ENCODE measurements around the gene DAB2IP. TPM values are rescaled to one million over a fixed set of nuclear protein-coding genes. Genes with fewer than 3 reads are reported as not detected.

The DAB2IP gene
- total RNA-seq, 2 experiments from 2014 or later: 0.06 TPM; not detected in 1

DNA sequence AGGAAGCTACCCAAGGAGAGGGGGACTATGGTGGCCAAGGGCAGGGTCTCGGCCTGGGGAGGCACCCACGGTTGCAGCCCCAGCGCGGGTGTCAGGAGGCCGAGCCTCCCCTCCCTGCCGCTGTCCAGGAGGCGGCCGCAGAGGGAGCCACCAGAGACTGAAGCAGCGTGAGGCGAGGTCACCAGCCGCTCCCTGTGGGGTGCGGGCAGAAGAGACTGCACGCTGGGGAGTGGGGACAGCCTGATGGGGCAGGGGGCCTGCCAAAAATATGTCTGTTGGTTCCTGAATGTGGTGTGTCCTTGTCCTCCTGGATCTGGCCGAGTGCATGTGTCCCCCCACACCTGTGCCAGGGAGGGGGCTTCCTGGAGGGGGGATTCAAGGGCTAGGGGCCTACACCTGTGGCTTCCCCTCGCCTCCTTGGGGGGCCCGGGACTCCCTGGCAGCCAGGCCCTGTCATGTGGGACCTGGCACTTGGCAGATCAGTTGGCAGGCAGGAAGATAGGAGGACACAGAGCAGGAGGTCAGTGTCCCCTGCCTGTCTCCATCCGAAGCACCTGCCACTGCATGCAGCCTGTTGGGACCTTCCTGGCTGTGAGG lies 131.2 kb downstream of the DAB2IP start:
- Histone ChIP-seq H3K27ac (ENCODE audit: low read depth in 1 of 2, low read length in 2 of 2) (no peak overlapping the region), H3K4me3 (ENCODE audit: low read length) (no peak overlapping the region), H3K27me3 (ENCODE audit: control insufficient read depth in 1 of 2, insufficient read depth in 2 of 2, low read length in 2 of 2) (no peaks in the 10 kb centered on the region), H3K36me3 (ENCODE audit: insufficient read depth, low read length) (no peaks in the 10 kb centered on the region), H3K4me1 (ENCODE audit: insufficient read depth, low read length) (peaks cover 19% of the 10 kb centered on the region), H3K9me3 (ENCODE audit: control insufficient read depth in 1 of 2, insufficient read depth in 1 of 2, low read length in 2 of 2) (peaks cover 0 to 5% of the 10 kb centered on the region in 2 experiments)
- intact Hi-C loops (cut with DNase I, micrococcal nuclease): no loop called here
- ChIA-PET CTCF (no interaction called here), POLR2A (no interaction called here)
- H3K27me3 Mint-ChIP-seq: no peaks in the 10 kb centered on the region
- ATAC-seq (ENCODE audit: poor library complexity): no peak
- peak in 2 of 14 experiments; percentile 3 to 23 for DNase-seq
- no peaks in the 10 kb centered on the region for H3K9me3 Mint-ChIP-seq
- no peaks in the 10 kb centered on the region for H3K36me3 Mint-ChIP-seq (ENCODE audit: low read depth)
- TF ChIP-seq, protein P1, sequence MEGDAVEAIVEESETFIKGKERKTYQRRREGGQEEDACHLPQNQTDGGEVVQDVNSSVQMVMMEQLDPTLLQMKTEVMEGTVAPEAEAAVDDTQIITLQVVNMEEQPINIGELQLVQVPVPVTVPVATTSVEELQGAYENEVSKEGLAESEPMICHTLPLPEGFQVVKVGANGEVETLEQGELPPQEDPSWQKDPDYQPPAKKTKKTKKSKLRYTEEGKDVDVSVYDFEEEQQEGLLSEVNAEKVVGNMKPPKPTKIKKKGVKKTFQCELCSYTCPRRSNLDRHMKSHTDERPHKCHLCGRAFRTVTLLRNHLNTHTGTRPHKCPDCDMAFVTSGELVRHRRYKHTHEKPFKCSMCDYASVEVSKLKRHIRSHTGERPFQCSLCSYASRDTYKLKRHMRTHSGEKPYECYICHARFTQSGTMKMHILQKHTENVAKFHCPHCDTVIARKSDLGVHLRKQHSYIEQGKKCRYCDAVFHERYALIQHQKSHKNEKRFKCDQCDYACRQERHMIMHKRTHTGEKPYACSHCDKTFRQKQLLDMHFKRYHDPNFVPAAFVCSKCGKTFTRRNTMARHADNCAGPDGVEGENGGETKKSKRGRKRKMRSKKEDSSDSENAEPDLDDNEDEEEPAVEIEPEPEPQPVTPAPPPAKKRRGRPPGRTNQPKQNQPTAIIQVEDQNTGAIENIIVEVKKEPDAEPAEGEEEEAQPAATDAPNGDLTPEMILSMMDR (IDR thresholded peaks at IDR 0.05): no peak
- no peak overlapping the region for H3K4me3 Mint-ChIP-seq
- peaks cover 17% of the 10 kb centered on the region for H3K4me1 Mint-ChIP-seq (ENCODE audit: low read depth)
- H3K27ac Mint-ChIP-seq: no peak overlapping the region

DNA sequence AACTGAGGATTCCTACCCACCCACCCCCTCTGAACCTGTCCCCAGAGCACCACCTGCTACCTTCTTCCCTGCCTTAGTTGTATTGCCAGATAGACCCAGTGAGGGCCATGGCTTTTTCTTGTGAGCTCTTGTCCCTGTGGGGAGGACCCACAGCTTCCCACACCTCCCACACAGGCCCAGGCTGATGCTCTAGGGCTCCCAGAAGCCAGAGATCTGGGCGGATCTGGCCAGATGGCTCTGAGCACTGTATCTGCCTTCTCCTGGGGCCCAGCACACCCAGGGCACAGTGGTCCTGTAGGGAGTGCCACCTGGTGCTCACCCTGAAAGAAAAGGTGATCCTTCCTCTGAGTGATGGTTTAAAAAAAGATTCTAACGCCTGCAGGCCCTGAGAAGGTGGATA lies 131.7 kb downstream of the DAB2IP start:
- Histone ChIP-seq H3K27ac (ENCODE audit: low read depth in 1 of 2, low read length in 2 of 2) (no peak overlapping the region), H3K4me3 (ENCODE audit: low read length) (no peak overlapping the region), H3K4me1 (ENCODE audit: insufficient read depth, low read length) (peaks cover 19% of the 10 kb centered on the region), H3K27me3 (ENCODE audit: control insufficient read depth in 1 of 2, insufficient read depth in 2 of 2, low read length in 2 of 2) (no peaks in the 10 kb centered on the region), H3K9me3 (ENCODE audit: control insufficient read depth in 1 of 2, insufficient read depth in 1 of 2, low read length in 2 of 2) (peaks cover 0 to 5% of the 10 kb centered on the region in 2 experiments), H3K36me3 (ENCODE audit: insufficient read depth, low read length) (no peaks in the 10 kb centered on the region)
- intact Hi-C loops (cut with DNase I, micrococcal nuclease): no loop called here
- Mint-ChIP-seq H3K27me3 (no peaks in the 10 kb centered on the region), H3K9me3 (no peaks in the 10 kb centered on the region), H3K27ac (peak overlapping the region; percentile 62), H3K4me1 (ENCODE audit: low read depth) (peaks cover 17% of the 10 kb centered on the region), H3K4me3 (peak overlapping the region; percentile 15), H3K36me3 (ENCODE audit: low read depth) (no peaks in the 10 kb centered on the region)
- ChIA-PET POLR2A (no interaction called here), CTCF (no interaction called here)
- DNase-seq: peak in 1 of 14 experiments; percentile 2
- TF ChIP-seq, protein P1 (IDR thresholded peaks at IDR 0.05): no peak
- no peak for ATAC-seq (ENCODE audit: poor library complexity)

DNA sequence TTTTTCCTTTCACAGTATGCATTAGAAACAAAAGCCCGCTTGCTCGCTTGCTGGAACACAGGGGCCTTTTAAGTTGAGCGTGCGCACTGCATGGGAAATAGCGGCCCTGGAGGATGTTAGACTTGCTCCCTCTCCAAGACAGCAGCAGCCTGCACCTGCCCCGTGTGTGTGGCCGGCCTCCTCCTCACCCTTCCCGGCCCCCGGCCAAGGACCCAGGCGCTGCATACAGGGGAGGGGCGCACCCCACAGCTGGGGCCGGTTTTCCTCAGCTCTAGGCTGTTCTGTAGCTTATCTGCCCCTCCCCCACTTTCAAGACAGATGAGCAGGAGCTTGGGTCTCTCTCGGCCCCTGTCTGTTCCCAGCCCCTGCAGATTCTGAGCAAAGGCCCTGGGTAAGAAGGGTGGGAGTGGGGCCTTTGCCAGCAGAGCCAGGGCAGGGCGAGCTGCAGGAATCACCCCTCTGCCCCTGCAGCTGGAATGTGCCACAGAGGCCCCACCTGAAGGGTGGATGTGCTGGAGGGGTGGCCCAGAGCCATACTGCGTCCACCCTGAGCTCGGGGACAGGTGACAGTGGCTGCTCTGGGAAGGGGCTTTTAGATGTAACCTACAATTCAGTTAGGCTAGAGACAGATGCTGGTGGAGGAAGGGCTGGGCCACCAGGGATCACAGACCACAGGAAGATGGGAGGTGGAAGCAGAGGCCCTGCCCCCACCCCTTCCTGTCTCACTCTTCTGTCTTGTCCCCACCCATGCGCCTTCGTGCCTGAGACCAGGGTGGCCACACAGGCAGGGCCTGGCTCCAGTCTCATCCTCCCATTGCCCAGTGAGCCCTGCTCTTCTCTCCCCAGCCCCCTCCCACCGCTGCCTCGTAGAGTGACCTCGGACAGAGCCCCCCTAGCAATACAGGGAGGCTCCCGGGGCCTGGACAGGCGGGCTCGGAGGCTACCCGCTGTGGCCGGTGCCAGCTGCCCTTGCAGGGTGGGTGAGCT lies 132.4 kb downstream of the DAB2IP start:
- Histone ChIP-seq H3K27me3 (ENCODE audit: control insufficient read depth in 1 of 2, insufficient read depth in 2 of 2, low read length in 2 of 2) (no peaks in the 10 kb centered on the region), H3K4me3 (ENCODE audit: low read length) (no peak overlapping the region), H3K9me3 (ENCODE audit: control insufficient read depth in 1 of 2, insufficient read depth in 1 of 2, low read length in 2 of 2) (peaks cover 0 to 5% of the 10 kb centered on the region in 2 experiments), H3K36me3 (ENCODE audit: insufficient read depth, low read length) (no peaks in the 10 kb centered on the region), H3K27ac (ENCODE audit: low read depth in 1 of 2, low read length in 2 of 2) (no peak overlapping the region), H3K4me1 (ENCODE audit: insufficient read depth, low read length) (peaks cover 19% of the 10 kb centered on the region)
- Mint-ChIP-seq H3K27ac (peak overlapping the region; percentile 62), H3K27me3 (no peaks in the 10 kb centered on the region), H3K4me1 (ENCODE audit: low read depth) (peaks cover 17% of the 10 kb centered on the region), H3K36me3 (ENCODE audit: low read depth) (no peaks in the 10 kb centered on the region), H3K9me3 (no peaks in the 10 kb centered on the region), H3K4me3 (peak overlapping the region; percentile 30)
- intact Hi-C loops (cut with DNase I, micrococcal nuclease): no loop called here
- ChIA-PET CTCF (no interaction called here), POLR2A (interaction anchor here (0.6 kb wide), 2 partner anchors 36 to 1258 kb away, joined by 3 to 4 read pairs; no protein-coding TSS in a partner anchor)
- TF ChIP-seq, protein P1 (IDR thresholded peaks at IDR 0.05): no peak
- peak in 4 of 14 experiments; percentile 4 to 29 (median 11) for DNase-seq
- peak; percentile 26 for ATAC-seq (ENCODE audit: poor library complexity)

All from CD4-positive, alpha-beta T cell (primary cell).